ENCODE results near the gene TGFB2. TPM values are rescaled to one million over a fixed set of nuclear protein-coding genes. Genes with fewer than 3 reads are reported as not detected.

TGFB2 gene
- total and polyA plus RNA-seq, 2 donors (not counting 1 experiment from before 2014, with no cell fraction given), result 0.55 to 0.76 TPM

- Mint-ChIP-seq H3K4me1 (peaks cover 12% of the 10 kb centered on the region), H3K9me3 (ENCODE audit: insufficient read depth) (no peaks in the 10 kb centered on the region), H3K27ac (no peak overlapping the region), H3K4me3 (no peak overlapping the region), H3K27me3 (no peaks in the 10 kb centered on the region)
- H3K4me3 ChIP-seq (ENCODE audit: control extremely low read depth in 1 of 5, extremely low read depth in 1 of 5, insufficient read depth in 1 of 5, low read depth in 2 of 5, low read length in 4 of 5), result no peak overlapping the region
- no peak for DNase-seq
- H3K9ac ChIP-seq (ENCODE audit: low read length), result no peak overlapping the region
- WGBS (ENCODE audit: insufficient coverage), result 100% methylated on average over 1 of the region's 3 CpGs
- no peak overlapping the region for H2AFZ ChIP-seq (ENCODE audit: insufficient read depth, low read depth, low read length, poor library complexity, severe bottlenecking)
- no peaks in the 10 kb centered on the region for H3K79me2 ChIP-seq (ENCODE audit: control insufficient read depth, insufficient read depth, low read length)
- no peak for ATAC-seq (ENCODE audit: low read depth)
- H3K27me3 ChIP-seq (replicated peaks in 1 of 4; ENCODE audit: control extremely low read depth in 1 of 4, control insufficient read depth in 3 of 4, insufficient read depth in 4 of 4, low read length in 3 of 4), result no peaks in the 10 kb centered on the region
- CTCF ChIA-PET, result no interaction called here
- POLR2A ChIA-PET, result no interaction called here
- intact Hi-C loops (cut with micrococcal nuclease), result no loop called here
- H3K9me3 ChIP-seq (ENCODE audit: control extremely low read depth in 1 of 3, control insufficient read depth in 2 of 3, insufficient read depth in 1 of 3, low read length in 2 of 3), result no peaks in the 10 kb centered on the region
- TF ChIP-seq EZH2 (IDR thresholded peaks at IDR 0.05; ENCODE audit: borderline replicate concordance, insufficient read depth, low read depth, low read length, poor library complexity, severe bottlenecking), result no peak
- TF ChIP-seq CTCF (IDR thresholded peaks at IDR 0.05), result no peak
- H3K4me2 ChIP-seq (replicated peaks; ENCODE audit: low read depth, low read length, poor library complexity, severe bottlenecking), result no peak overlapping the region
- H4K20me1 ChIP-seq (ENCODE audit: control insufficient read depth, insufficient read depth, low read length, poor library complexity, severe bottlenecking), result no peaks in the 10 kb centered on the region
- H3K27ac ChIP-seq (ENCODE audit: low read length in 2 of 2), result no peak overlapping the region
- H3K36me3 ChIP-seq (replicated peaks in 1 of 2; ENCODE audit: control extremely low read depth in 1 of 2, control insufficient read depth in 1 of 2, extremely low read depth in 1 of 2, insufficient read depth in 2 of 2, low read length in 1 of 2), result no peaks in the 10 kb centered on the region
- peaks cover 3 to 6% of the 10 kb centered on the region in 2 donors for H3K4me1 ChIP-seq (ENCODE audit: control insufficient read depth in 2 of 2, insufficient read depth in 2 of 2, low read length in 2 of 2)
Observed at GRCh38 chr1:218480137-218480536, 135.0 kb downstream of the TGFB2 start.

- WGBS (ENCODE audit: insufficient coverage), result no CpG with 5 or more reads among the region's 1 CpG
- CTCF ChIA-PET, result no interaction called here
- no peak overlapping the region for H3K9ac ChIP-seq (ENCODE audit: low read length)
Observed at GRCh38 chr1:218480588-218481099, 135.5 kb downstream of the TGFB2 start.

More at GRCh38 chr1:218480588-218481099, 135.5 kb downstream of the TGFB2 start:
- H3K4me3 Mint-ChIP-seq, result no peak overlapping the region
- ATAC-seq (ENCODE audit: low read depth) (no peak), DNase-seq (no peak)
- intact Hi-C loops (cut with micrococcal nuclease), result no loop called here
- H3K4me1 Mint-ChIP-seq, result peaks cover 8% of the 10 kb centered on the region
- Histone ChIP-seq H3K4me2 (replicated peaks; ENCODE audit: low read depth, low read length, poor library complexity, severe bottlenecking) (no peak overlapping the region), H4K20me1 (ENCODE audit: control insufficient read depth, insufficient read depth, low read length, poor library complexity, severe bottlenecking) (no peaks in the 10 kb centered on the region), H3K27me3 (replicated peaks in 1 of 4; ENCODE audit: control extremely low read depth in 1 of 4, control insufficient read depth in 3 of 4, insufficient read depth in 4 of 4, low read length in 3 of 4) (no peaks in the 10 kb centered on the region), H3K27ac (ENCODE audit: low read length in 2 of 2) (no peak overlapping the region), H3K36me3 (replicated peaks in 1 of 2; ENCODE audit: control extremely low read depth in 1 of 2, control insufficient read depth in 1 of 2, extremely low read depth in 1 of 2, insufficient read depth in 2 of 2, low read length in 1 of 2) (no peaks in the 10 kb centered on the region), H3K79me2 (ENCODE audit: control insufficient read depth, insufficient read depth, low read length) (no peaks in the 10 kb centered on the region), H3K9me3 (ENCODE audit: control extremely low read depth in 1 of 3, control insufficient read depth in 2 of 3, insufficient read depth in 1 of 3, low read length in 2 of 3) (no peaks in the 10 kb centered on the region), H3K4me1 (ENCODE audit: control insufficient read depth in 2 of 2, insufficient read depth in 2 of 2, low read length in 2 of 2) (peaks cover 0 to 2% of the 10 kb centered on the region in 2 donors), H2AFZ (ENCODE audit: insufficient read depth, low read depth, low read length, poor library complexity, severe bottlenecking) (no peak overlapping the region), H3K4me3 (ENCODE audit: control extremely low read depth in 1 of 5, extremely low read depth in 1 of 5, insufficient read depth in 1 of 5, low read depth in 2 of 5, low read length in 4 of 5) (no peak overlapping the region)
- TF ChIP-seq CTCF (IDR thresholded peaks at IDR 0.05) (no peak), EZH2 (IDR thresholded peaks at IDR 0.05; ENCODE audit: borderline replicate concordance, insufficient read depth, low read depth, low read length, poor library complexity, severe bottlenecking) (no peak)
- H3K9me3 Mint-ChIP-seq (ENCODE audit: insufficient read depth), result no peaks in the 10 kb centered on the region
- no peaks in the 10 kb centered on the region for H3K27me3 Mint-ChIP-seq
- H3K27ac Mint-ChIP-seq, result no peak overlapping the region
- POLR2A ChIA-PET, result no interaction called here
